Endothelial cell of umbilical vein (primary cell): ENCODE data around the gene MRPL14. TPM values are rescaled to one million over a fixed set of nuclear protein-coding genes. Genes with fewer than 3 reads are reported as not detected.

Source experiments
- BruUV-seq: library from RNA; stranded (reverse); fragments of 400-500 nt; replicated peaks from 2 replicates; lab custom pipeline; 2021; lab: Mats Ljungman, UMichigan
- CTCF ChIA-PET: fragments of 300-600, 350-600 bp; sonication (Branson Sonifier 250); formaldehyde crosslinking; loops from one replicate; lab custom pipeline; 2021; ENCODE audit warnings: antibody characterized with exemption, inconsistent platforms; lab: Charles Lee
- POLR2A ChIA-PET: fragments of 300-600, 350-600 bp; sonication (Branson Sonifier 250); formaldehyde crosslinking; loops from one replicate; lab custom pipeline; 2021; ENCODE audit warnings: antibody characterized with exemption, inconsistent platforms; lab: Charles Lee
- DNase-seq: peaks from one replicate; pipeline ENCODE4 v3.0.0-alpha.2; 2011; ENCODE audit warnings: low read depth, low spot score
- FAIRE-seq: peaks from 2 replicates; lab custom pipeline; 2011; peaks lifted over from hg19 to GRCh38; lab: Jason Lieb, UNC
- H2AFZ ChIP-seq: 2 replicates; pipeline ENCODE4 v1.6.0; 2012; ENCODE audit warnings: low read depth, low read length, control low read depth, inconsistent platforms
- H3K27ac ChIP-seq: 2 replicates; pipeline ENCODE4 v1.5.1; 2011; ENCODE audit warnings: low read depth, mild to moderate bottlenecking, control low read depth, low read length, moderate library complexity; ENCODE audit not compliant: insufficient read depth
- H3K27me3 ChIP-seq, 2 experiments: 2 replicates each; pipeline versions ENCODE4 v1.6.0 to v1.6.1; 2011; ENCODE audit warnings: low read length in 2 of 2, mixed read lengths in 1 of 2; ENCODE audit not compliant: control insufficient read depth in 2 of 2, insufficient read depth in 2 of 2
- H3K36me3 ChIP-seq, 2 experiments: 2 replicates in 1 of 2; 3 replicates in 1 of 2; pipeline ENCODE4 v1.5.1; 2011; ENCODE audit warnings: low read length in 2 of 2, mild to moderate bottlenecking in 1 of 2, moderate library complexity in 1 of 2; ENCODE audit not compliant: control insufficient read depth in 2 of 2, insufficient read depth in 2 of 2; ENCODE audit errors: extremely low read depth in 1 of 2
- H3K4me1 ChIP-seq: 3 replicates; pipeline ENCODE4 v1.5.1; 2011; ENCODE audit warnings: mild to moderate bottlenecking, low read length; ENCODE audit not compliant: control insufficient read depth, insufficient read depth; ENCODE audit errors: extremely low read depth
- H3K4me2 ChIP-seq: 2 replicates; pipeline ENCODE4 v1.6.1; 2011; ENCODE audit warnings: low read length, control low read depth, mixed read lengths; ENCODE audit not compliant: insufficient read depth
- H3K4me3 ChIP-seq, 3 experiments: fragments of 200-600 bp in 1 of 3; sonication (generic), shearing (Covaris generic) in 1 of 3; replicated peaks in 1 of 3; 2 replicates each; pipeline ENCODE4 v1.5.1; 2011 to 2016; ENCODE audit warnings: control low read depth in 3 of 3, low read length in 3 of 3, mild to moderate bottlenecking in 2 of 3, inconsistent platforms in 1 of 3, low read depth in 1 of 3, moderate library complexity in 1 of 3; ENCODE audit not compliant: insufficient read depth in 1 of 3
- H3K79me2 ChIP-seq: 2 replicates; pipeline ENCODE4 v1.6.0; 2012; ENCODE audit warnings: low read length, inconsistent platforms; ENCODE audit not compliant: control insufficient read depth, insufficient read depth
- H3K9ac ChIP-seq: replicated peaks from 2 replicates; pipeline ENCODE3; 2011; ENCODE audit warnings: low read length, control low read depth; ENCODE audit not compliant: insufficient read depth; ENCODE audit errors: extremely low read depth
- H3K9me1 ChIP-seq: replicated peaks from 3 replicates; pipeline ENCODE4 v1.6.0; 2011; ENCODE audit warnings: mild to moderate bottlenecking, low read length; ENCODE audit not compliant: control insufficient read depth, insufficient read depth; ENCODE audit errors: extremely low read depth
- H3K9me3 ChIP-seq: replicated peaks from 2 replicates; pipeline ENCODE4 v1.5.1; 2012; ENCODE audit warnings: low read length, inconsistent platforms; ENCODE audit not compliant: control insufficient read depth, insufficient read depth
- H4K20me1 ChIP-seq: replicated peaks from 2 replicates; pipeline ENCODE3; 2011; ENCODE audit warnings: mild to moderate bottlenecking, low read length; ENCODE audit not compliant: control insufficient read depth, insufficient read depth; ENCODE audit errors: extremely low read depth
- CTCF ChIP-seq, 2 donors: IDR thresholded peaks; 1 replicate in 1 of 2; 2 replicates in 1 of 2; pipeline ENCODE4 v1.5.1; 2011; ENCODE audit warnings: low read length in 2 of 2, mild to moderate bottlenecking in 2 of 2, moderate library complexity in 2 of 2, control low read depth in 1 of 2, inconsistent platforms in 1 of 2, low read depth in 1 of 2; ENCODE audit not compliant: insufficient read depth in 1 of 2; ENCODE audit errors: extremely low read depth in 1 of 2
- EZH2 ChIP-seq: IDR thresholded peaks from 2 replicates; pipeline ENCODE4 v1.6.1; 2012; ENCODE audit warnings: borderline replicate concordance, low read depth, mild to moderate bottlenecking, moderate library complexity, low read length, inconsistent platforms; ENCODE audit not compliant: severe bottlenecking
- FOS ChIP-seq: IDR thresholded peaks from 2 replicates; pipeline ENCODE4 v1.6.1; 2011; ENCODE audit warnings: mild to moderate bottlenecking, low read length, moderate library complexity, borderline replicate concordance; ENCODE audit not compliant: insufficient read depth
- GATA2 ChIP-seq: IDR thresholded peaks from 2 replicates; pipeline ENCODE4 v1.7.0; 2011; ENCODE audit warnings: low read depth, mild to moderate bottlenecking, moderate library complexity, mixed read lengths, low read length; ENCODE audit not compliant: insufficient read length, insufficient read depth
- JUN ChIP-seq: IDR thresholded peaks from 2 replicates; pipeline ENCODE4 v1.6.1; 2011; ENCODE audit warnings: borderline replicate concordance, low read depth; ENCODE audit not compliant: insufficient read length, insufficient read depth
- MAX ChIP-seq: IDR thresholded peaks from 2 replicates; pipeline ENCODE4 v1.6.1; 2011; ENCODE audit not compliant: insufficient read depth, insufficient read length
- MYC ChIP-seq: IDR thresholded peaks from one replicate; pipeline ENCODE4 v1.6.1; 2011; ENCODE audit warnings: mild to moderate bottlenecking, low read depth, low read length
- POLR2A ChIP-seq: IDR thresholded peaks from 2 replicates; pipeline ENCODE4 v1.6.1; 2012; ENCODE audit warnings: low read depth, mild to moderate bottlenecking, control low read depth, low read length
- POLR2AphosphoS5 ChIP-seq: IDR thresholded peaks from 2 replicates; pipeline ENCODE4 v1.6.1; 2012; ENCODE audit warnings: low read depth, mild to moderate bottlenecking, control low read depth, low read length, moderate library complexity; ENCODE audit not compliant: insufficient read depth
- dilution Hi-C: fragments of 300-500 bp; cut with MboI; formaldehyde crosslinking; loops from one replicate; pipeline ENCODE4 v1.15.0; 2019; ENCODE audit warnings: low sequenced_read_pairs; ENCODE audit not compliant: extremely low pct_ligation_motif_present
- intact Hi-C: fragments of 100-400 bp; cut with micrococcal nuclease; formaldehyde crosslinking; loops from one replicate; pipeline ENCODE4 v1.10.0; 2022
- polyA plus RNA-seq, 4 experiments: library from polyadenylated mRNA; depleted of rRNA in 3 of 4; stranded (reverse) in 3 of 4; unstranded in 1 of 4; fragments of >200 nt; gene quantifications; 2 replicates each; pipeline versions ENCODE4 v1.2.1 to v1.2.3, GENCODE V29; 2011 to 2012; ENCODE audit warnings: missing spikeins in 1 of 4
- total RNA-seq: library from RNA; stranded (reverse); gene quantifications from 2 replicates; pipeline ENCODE4 v1.2.3, GENCODE V29; 2021

MRPL14 gene
- total and polyA plus RNA-seq, 2 donors (not counting 3 experiments of a cell fraction or from before 2014, with no cell fraction given), result 68.1 to 103 TPM

GRCh38 chr6:44150317-44150917 lies 23.2 kb upstream of the MRPL14 start:
- no peak overlapping the region for H3K9ac ChIP-seq
- H3K4me2 ChIP-seq, result no peak overlapping the region
- no peaks in the 10 kb centered on the region for H3K4me1 ChIP-seq
- no TSS peak for BruUV-seq
- CTCF ChIA-PET, result interaction anchor here (0.8 to 5.0 kb wide), 7 partner anchors 13 to 189 kb away, joined by 3 to 95 read pairs (median 5); partner anchors contain the start of gene TMEM63B
- no peaks in the 10 kb centered on the region for H3K27me3 ChIP-seq
- dilution Hi-C loops, result no loop called here
- POLR2A ChIA-PET, result no interaction called here
- H3K36me3 ChIP-seq, result peaks cover 5 to 19% of the 10 kb centered on the region in 2 experiments
- H3K4me3 ChIP-seq, result no peak overlapping the region
- DNase-seq (no peak), FAIRE-seq (no peak)
- no peaks in the 10 kb centered on the region for H4K20me1 ChIP-seq
- H3K79me2 ChIP-seq, result no peaks in the 10 kb centered on the region
- H3K9me3 ChIP-seq, result no peaks in the 10 kb centered on the region
- H3K27ac ChIP-seq, result no peak overlapping the region
- H3K9me1 ChIP-seq, result no peaks in the 10 kb centered on the region
- TF ChIP-seq MAX (no peak), EZH2 (no peak), FOS (no peak), MYC (no peak), POLR2AphosphoS5 (no peak), POLR2A (no peak), JUN (no peak), GATA2 (no peak), CTCF (IDR thresholded peaks at IDR 0.05; ENCODE audit: extremely low read depth in 1 of 2, insufficient read depth in 1 of 2, low read depth in 1 of 2, low read length in 2 of 2) (no peak)
- no peak overlapping the region for H2AFZ ChIP-seq
- intact Hi-C loops, result loop anchor here (5.0 kb wide), 1 partner anchor 187 kb away; no protein-coding TSS in a partner anchor
